SK-N-MC (cell line): ENCODE results near the gene DNAJC16.

ENCODE experiments used
- EZH2 ChIP-seq: fragments of 200-600 bp; sonication (generic); IDR thresholded peaks from one replicate; pipeline ENCODE4 v1.6.1; 2017; ENCODE audit warnings: antibody characterized with exemption
- POLR2AphosphoS5 ChIP-seq: IDR thresholded peaks from 2 replicates; pipeline ENCODE4 v1.6.1; 2012; ENCODE audit warnings: mild to moderate bottlenecking, low read depth, low read length, borderline replicate concordance

GRCh38 chr1:15617173-15618076, 90.8 kb downstream of the DNAJC16 start, which contains the start of gene DDI2:
- TF ChIP-seq POLR2AphosphoS5: peak; percentile 53; the same call in 1 of the 2 replicates
- TF ChIP-seq EZH2: no peak
